ENCODE results near the gene KCNQ1. TPM values are rescaled to one million over a fixed set of nuclear protein-coding genes. Genes with fewer than 3 reads are reported as not detected.
A peak's percentile ranks its signal among the peaks of the same experiment; 100 is the strongest.

KCNQ1 gene
- total RNA-seq, 1 experiment from 2014 or later, result 2.5 TPM

GRCh38 chr11:2673871-2674471 lies 229.2 kb downstream of the KCNQ1 start (continued):
- no peak for TF ChIP-seq ZNF671 (CRISPR knock-in tag; IDR thresholded peaks at IDR 0.05)
- TF ChIP-seq E2F1 (CRISPR knock-in tag; IDR thresholded peaks at IDR 0.05), result no peak
- TF ChIP-seq MXD4 (CRISPR knock-in tag; IDR thresholded peaks at IDR 0.05; ENCODE audit: borderline replicate concordance), result no peak
- TF ChIP-seq E2F4 (CRISPR knock-in tag; IDR thresholded peaks at IDR 0.05; ENCODE audit: borderline replicate concordance, low read depth), result no peak
- no peak for TF ChIP-seq FOXK1 (CRISPR knock-in tag; IDR thresholded peaks at IDR 0.05)
- TF ChIP-seq IRF1 (CRISPR knock-in tag; IDR thresholded peaks at IDR 0.05), result no peak
- no peak for TF ChIP-seq ATF1 (CRISPR knock-in tag; IDR thresholded peaks at IDR 0.05)
- no peak for TF ChIP-seq CTCF (IDR thresholded peaks at IDR 0.05)

- Mint-ChIP-seq H3K36me3 (peaks cover 3% of the 10 kb centered on the region; the same call in 1 of the 2 replicates), H3K27me3 (ENCODE audit: low read depth) (peaks cover 9% of the 10 kb centered on the region), H3K4me1 (peaks cover 28% of the 10 kb centered on the region), H3K27ac (no peak overlapping the region), H3K4me3 (no peak overlapping the region), H3K9me3 (no peaks in the 10 kb centered on the region)
- ATAC-seq (no peak), DNase-seq (ENCODE audit: low spot score) (no peak)
- no peak for TF ChIP-seq KAT7 (CRISPR knock-in tag; IDR thresholded peaks at IDR 0.05; ENCODE audit: borderline replicate concordance)
- POLR2A ChIA-PET, result interaction anchor here (0.6 kb wide), 1 partner anchor 206 kb away, joined by 3 read pairs; no protein-coding TSS in a partner anchor
- CTCF ChIA-PET, result interaction anchor here (0.6 to 3.6 kb wide), 5 partner anchors 19 to 216 kb away, joined by 3 to 10 read pairs (median 4); no protein-coding TSS in a partner anchor
These were observed 229.9 kb downstream of the KCNQ1 start for GRCh38 chr11:2674658-2675131.

GRCh38 chr11:2675540-2675939 lies 230.7 kb downstream of the KCNQ1 start:
- DNase-seq (ENCODE audit: low spot score), result no peak
- POLR2A ChIA-PET, result no interaction called here
- peaks cover 2% of the 10 kb centered on the region; the same call in 1 of the 2 replicates for H3K27me3 Mint-ChIP-seq (ENCODE audit: low read depth)
- peaks cover 28% of the 10 kb centered on the region for H3K4me1 Mint-ChIP-seq
- no peak overlapping the region for H3K27ac Mint-ChIP-seq
- peak; percentile 28; the same call in 1 of the 2 replicates for ATAC-seq
- no peak overlapping the region for H3K4me3 Mint-ChIP-seq
- TF ChIP-seq RELA (CRISPR knock-in tag; IDR thresholded peaks at IDR 0.05; ENCODE audit: borderline replicate concordance) (no peak), HMGXB4 (CRISPR knock-in tag; IDR thresholded peaks at IDR 0.05) (no peak), ZNF532 (CRISPR knock-in tag; IDR thresholded peaks at IDR 0.05; ENCODE audit: borderline replicate concordance) (no peak)
- no peaks in the 10 kb centered on the region for H3K36me3 Mint-ChIP-seq
- CTCF ChIA-PET, result no interaction called here
- no peaks in the 10 kb centered on the region for H3K9me3 Mint-ChIP-seq

All from WTC11 (cell line).